ENCODE measurements around the gene COL6A2. TPM values are rescaled to one million over a fixed set of nuclear protein-coding genes. Genes with fewer than 3 reads are reported as not detected.

COL6A2 gene
- total and polyA plus RNA-seq, 2 experiments from 2014 or later: 28.4 to 89.2 TPM

DNA sequence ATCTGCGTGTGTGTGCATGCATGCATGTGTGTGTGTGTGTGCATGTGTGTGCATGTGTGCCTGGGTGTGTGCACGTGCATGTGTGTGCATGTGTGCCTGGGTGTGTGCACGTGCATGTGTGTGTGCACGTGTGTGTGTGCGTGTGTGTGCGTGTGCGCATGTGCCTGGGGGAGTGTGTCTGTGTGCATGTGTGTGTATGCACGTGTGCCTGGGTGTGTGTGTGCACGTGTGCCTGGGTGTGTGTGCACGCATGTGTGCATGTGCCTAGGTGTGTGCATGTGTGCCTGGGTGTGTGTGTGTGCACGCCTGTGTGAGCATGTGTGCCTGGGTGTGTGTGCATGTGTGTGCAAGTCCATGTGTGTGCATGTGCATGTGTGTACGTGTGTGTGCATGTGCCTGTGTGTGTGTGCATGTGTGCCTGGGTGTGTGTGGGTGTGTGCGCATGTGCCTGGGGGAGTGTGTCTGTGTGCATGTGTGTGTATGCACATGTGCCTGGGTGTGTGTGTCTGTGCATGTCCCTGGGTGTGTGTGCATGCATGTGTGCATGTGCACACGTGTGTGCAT is 29.3 kb upstream of the COL6A2 start (continued):
- TF ChIP-seq EZH2phosphoT487 (IDR thresholded peaks at IDR 0.05; ENCODE audit: unreplicated experiment): no peak
- TF ChIP-seq, protein P1, sequence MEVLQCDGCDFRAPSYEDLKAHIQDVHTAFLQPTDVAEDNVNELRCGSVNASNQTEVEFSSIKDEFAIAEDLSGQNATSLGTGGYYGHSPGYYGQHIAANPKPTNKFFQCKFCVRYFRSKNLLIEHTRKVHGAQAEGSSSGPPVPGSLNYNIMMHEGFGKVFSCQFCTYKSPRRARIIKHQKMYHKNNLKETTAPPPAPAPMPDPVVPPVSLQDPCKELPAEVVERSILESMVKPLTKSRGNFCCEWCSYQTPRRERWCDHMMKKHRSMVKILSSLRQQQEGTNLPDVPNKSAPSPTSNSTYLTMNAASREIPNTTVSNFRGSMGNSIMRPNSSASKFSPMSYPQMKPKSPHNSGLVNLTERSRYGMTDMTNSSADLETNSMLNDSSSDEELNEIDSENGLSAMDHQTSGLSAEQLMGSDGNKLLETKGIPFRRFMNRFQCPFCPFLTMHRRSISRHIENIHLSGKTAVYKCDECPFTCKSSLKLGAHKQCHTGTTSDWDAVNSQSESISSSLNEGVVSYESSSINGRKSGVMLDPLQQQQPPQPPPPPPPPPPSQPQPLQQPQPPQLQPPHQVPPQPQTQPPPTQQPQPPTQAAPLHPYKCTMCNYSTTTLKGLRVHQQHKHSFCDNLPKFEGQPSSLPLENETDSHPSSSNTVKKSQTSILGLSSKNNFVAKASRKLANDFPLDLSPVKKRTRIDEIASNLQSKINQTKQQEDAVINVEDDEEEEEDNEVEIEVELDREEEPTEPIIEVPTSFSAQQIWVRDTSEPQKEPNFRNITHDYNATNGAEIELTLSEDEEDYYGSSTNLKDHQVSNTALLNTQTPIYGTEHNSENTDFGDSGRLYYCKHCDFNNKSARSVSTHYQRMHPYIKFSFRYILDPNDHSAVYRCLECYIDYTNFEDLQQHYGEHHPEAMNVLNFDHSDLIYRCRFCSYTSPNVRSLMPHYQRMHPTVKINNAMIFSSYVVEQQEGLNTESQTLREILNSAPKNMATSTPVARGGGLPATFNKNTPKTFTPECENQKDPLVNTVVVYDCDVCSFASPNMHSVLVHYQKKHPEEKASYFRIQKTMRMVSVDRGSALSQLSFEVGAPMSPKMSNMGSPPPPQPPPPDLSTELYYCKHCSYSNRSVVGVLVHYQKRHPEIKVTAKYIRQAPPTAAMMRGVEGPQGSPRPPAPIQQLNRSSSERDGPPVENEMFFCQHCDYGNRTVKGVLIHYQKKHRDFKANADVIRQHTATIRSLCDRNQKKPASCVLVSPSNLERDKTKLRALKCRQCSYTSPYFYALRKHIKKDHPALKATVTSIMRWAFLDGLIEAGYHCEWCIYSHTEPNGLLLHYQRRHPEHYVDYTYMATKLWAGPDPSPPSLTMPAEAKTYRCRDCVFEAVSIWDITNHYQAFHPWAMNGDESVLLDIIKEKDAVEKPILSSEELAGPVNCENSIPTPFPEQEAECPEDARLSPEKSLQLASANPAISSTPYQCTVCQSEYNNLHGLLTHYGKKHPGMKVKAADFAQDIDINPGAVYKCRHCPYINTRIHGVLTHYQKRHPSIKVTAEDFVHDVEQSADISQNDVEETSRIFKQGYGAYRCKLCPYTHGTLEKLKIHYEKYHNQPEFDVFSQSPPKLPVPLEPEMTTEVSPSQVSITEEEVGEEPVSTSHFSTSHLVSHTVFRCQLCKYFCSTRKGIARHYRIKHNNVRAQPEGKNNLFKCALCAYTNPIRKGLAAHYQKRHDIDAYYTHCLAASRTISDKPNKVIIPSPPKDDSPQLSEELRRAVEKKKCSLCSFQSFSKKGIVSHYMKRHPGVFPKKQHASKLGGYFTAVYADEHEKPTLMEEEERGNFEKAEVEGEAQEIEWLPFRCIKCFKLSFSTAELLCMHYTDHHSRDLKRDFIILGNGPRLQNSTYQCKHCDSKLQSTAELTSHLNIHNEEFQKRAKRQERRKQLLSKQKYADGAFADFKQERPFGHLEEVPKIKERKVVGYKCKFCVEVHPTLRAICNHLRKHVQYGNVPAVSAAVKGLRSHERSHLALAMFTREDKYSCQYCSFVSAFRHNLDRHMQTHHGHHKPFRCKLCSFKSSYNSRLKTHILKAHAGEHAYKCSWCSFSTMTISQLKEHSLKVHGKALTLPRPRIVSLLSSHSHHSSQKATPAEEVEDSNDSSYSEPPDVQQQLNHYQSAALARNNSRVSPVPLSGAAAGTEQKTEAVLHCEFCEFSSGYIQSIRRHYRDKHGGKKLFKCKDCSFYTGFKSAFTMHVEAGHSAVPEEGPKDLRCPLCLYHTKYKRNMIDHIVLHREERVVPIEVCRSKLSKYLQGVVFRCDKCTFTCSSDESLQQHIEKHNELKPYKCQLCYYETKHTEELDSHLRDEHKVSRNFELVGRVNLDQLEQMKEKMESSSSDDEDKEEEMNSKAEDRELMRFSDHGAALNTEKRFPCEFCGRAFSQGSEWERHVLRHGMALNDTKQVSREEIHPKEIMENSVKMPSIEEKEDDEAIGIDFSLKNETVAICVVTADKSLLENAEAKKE (CRISPR knock-in tag; IDR thresholded peaks at IDR 0.05): no peak

DNA sequence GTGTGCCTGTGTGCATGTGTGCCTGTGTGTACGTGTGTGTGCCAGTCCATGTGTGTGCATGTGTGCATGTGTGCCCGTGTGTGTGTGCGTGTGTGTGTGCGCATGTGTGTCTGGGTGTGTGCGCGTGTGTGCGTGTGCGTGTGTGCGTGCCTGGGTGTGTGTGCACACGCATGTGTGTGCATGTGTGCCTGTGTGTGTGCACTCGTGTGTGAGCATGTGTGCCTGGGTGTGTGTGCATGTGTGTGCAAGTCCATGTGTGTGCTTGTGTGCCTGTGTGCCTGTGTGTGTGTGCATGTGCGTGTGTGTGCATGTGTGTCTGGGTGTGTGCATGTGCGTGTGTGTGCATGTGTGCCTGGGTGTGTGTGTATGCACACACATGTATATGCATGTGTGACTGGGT is 28.7 kb upstream of the COL6A2 start:
- Mint-ChIP-seq H3K4me3 (no peak overlapping the region), H3K36me3 (ENCODE audit: low read depth) (no peaks in the 10 kb centered on the region; the same call in 2 of the 3 replicates), H3K9me3 (peaks cover 11% of the 10 kb centered on the region; the same call in 2 of the 3 replicates), H3K27ac (no peak overlapping the region), H3K4me1 (peaks cover 17% of the 10 kb centered on the region), H3K27me3 (ENCODE audit: insufficient read depth, low read depth, poor library complexity) (peaks cover 31% of the 10 kb centered on the region)
- Histone ChIP-seq H3F3A (replicated peaks; ENCODE audit: low read depth) (0 out of 2 replicates have a peak, but pooled peaks cover 3% of the 10 kb centered on the region), H4K20me1 (replicated peaks; ENCODE audit: insufficient read depth) (no peaks in the 10 kb centered on the region), H2AFZ (no peak overlapping the region), H3K9me2 (ENCODE audit: insufficient read depth) (no peaks in the 10 kb centered on the region), H3K27ac (ENCODE audit: low read depth) (no peak overlapping the region), H3K4me3 (no peak overlapping the region), H3K79me2 (replicated peaks; ENCODE audit: insufficient read depth) (no peaks in the 10 kb centered on the region), H3K27me3 (ENCODE audit: insufficient read depth) (no peaks in the 10 kb centered on the region), H3K36me3 (ENCODE audit: insufficient read depth) (no peaks in the 10 kb centered on the region), H3K4me1 (ENCODE audit: insufficient read depth) (peaks cover 5% of the 10 kb centered on the region), H3K4me2 (no peak overlapping the region)
- DNase-seq (ENCODE audit: low spot score) (no peak), ATAC-seq (no peak)
- TF ChIP-seq ZNF114 (CRISPR knock-in tag; IDR thresholded peaks at IDR 0.05) (no peak), POLR2AphosphoS5 (IDR thresholded peaks at IDR 0.05; ENCODE audit: low read depth) (no peak), EZH2phosphoT487 (IDR thresholded peaks at IDR 0.05; ENCODE audit: unreplicated experiment) (no peak), STAT1 (IDR thresholded peaks at IDR 0.05; ENCODE audit: unreplicated experiment) (no peak), NANOG (IDR thresholded peaks at IDR 0.05; ENCODE audit: borderline replicate concordance) (no peak)
- TF ChIP-seq, protein P2, sequence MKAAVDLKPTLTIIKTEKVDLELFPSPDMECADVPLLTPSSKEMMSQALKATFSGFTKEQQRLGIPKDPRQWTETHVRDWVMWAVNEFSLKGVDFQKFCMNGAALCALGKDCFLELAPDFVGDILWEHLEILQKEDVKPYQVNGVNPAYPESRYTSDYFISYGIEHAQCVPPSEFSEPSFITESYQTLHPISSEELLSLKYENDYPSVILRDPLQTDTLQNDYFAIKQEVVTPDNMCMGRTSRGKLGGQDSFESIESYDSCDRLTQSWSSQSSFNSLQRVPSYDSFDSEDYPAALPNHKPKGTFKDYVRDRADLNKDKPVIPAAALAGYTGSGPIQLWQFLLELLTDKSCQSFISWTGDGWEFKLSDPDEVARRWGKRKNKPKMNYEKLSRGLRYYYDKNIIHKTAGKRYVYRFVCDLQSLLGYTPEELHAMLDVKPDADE (IDR thresholded peaks at IDR 0.05): no peak
- TF ChIP-seq, protein P1 (CRISPR knock-in tag; IDR thresholded peaks at IDR 0.05): no peak

Measured in GM23338 (cell line).